HEK293 (cell line): ENCODE data around the gene REM2.

ENCODE experiments used
- ATF2 ChIP-seq: fragments of 450-650 bp; formaldehyde crosslinking; IDR thresholded peaks from 2 replicates; pipeline ENCODE4 v1.5.1; 2016; ENCODE audit warnings: missing biosample characterization, missing genetic modification characterization, low read depth
- BCL6B ChIP-seq: fragments of 450-650 bp; formaldehyde crosslinking; IDR thresholded peaks from 2 replicates; pipeline ENCODE4 v1.5.1; 2017; ENCODE audit warnings: missing biosample characterization, missing genetic modification characterization
- CTCF ChIP-seq: fragments of 450-650 bp; formaldehyde crosslinking; IDR thresholded peaks from 2 replicates; pipeline ENCODE4 v1.5.1; 2016; ENCODE audit warnings: missing biosample characterization, missing genetic modification characterization
- KLF1 ChIP-seq: fragments of 450-650 bp; formaldehyde crosslinking; IDR thresholded peaks from 2 replicates; pipeline ENCODE4 v1.5.1; 2016; ENCODE audit warnings: missing biosample characterization, missing genetic modification characterization
- OVOL3 ChIP-seq: fragments of 450-650 bp; formaldehyde crosslinking; IDR thresholded peaks from 2 replicates; pipeline ENCODE4 v1.5.1; 2016; ENCODE audit warnings: missing biosample characterization, missing genetic modification characterization
- RBAK ChIP-seq: fragments of 450-650 bp; formaldehyde crosslinking; IDR thresholded peaks from 2 replicates; pipeline ENCODE4 v1.5.1; 2016; ENCODE audit warnings: missing biosample characterization, missing genetic modification characterization
- SP2 ChIP-seq: fragments of 450-650 bp; formaldehyde crosslinking; IDR thresholded peaks from 2 replicates; pipeline ENCODE4 v1.5.1; 2016; ENCODE audit warnings: missing biosample characterization, missing genetic modification characterization
- ZBTB1 ChIP-seq: fragments of 450-650 bp; formaldehyde crosslinking; IDR thresholded peaks from 2 replicates; pipeline ENCODE4 v1.5.1; 2016; ENCODE audit warnings: missing biosample characterization, missing genetic modification characterization
- ZBTB21 ChIP-seq: fragments of 450-650 bp; formaldehyde crosslinking; IDR thresholded peaks from 2 replicates; pipeline ENCODE4 v1.5.1; 2017; ENCODE audit warnings: missing biosample characterization, missing genetic modification characterization
- ZBTB6 ChIP-seq: fragments of 450-650 bp; formaldehyde crosslinking; IDR thresholded peaks from 2 replicates; pipeline ENCODE4 v1.5.1; 2017; ENCODE audit warnings: missing biosample characterization, missing genetic modification characterization
- ZNF121 ChIP-seq: fragments of 450-650 bp; formaldehyde crosslinking; IDR thresholded peaks from 2 replicates; pipeline ENCODE4 v1.5.1; 2016; ENCODE audit warnings: missing biosample characterization, missing genetic modification characterization
- ZNF16 ChIP-seq: fragments of 450-650 bp; formaldehyde crosslinking; IDR thresholded peaks from 2 replicates; pipeline ENCODE4 v1.5.1; 2016; ENCODE audit warnings: low read depth, missing biosample characterization, missing genetic modification characterization
- ZNF169 ChIP-seq: fragments of 450-650 bp; formaldehyde crosslinking; IDR thresholded peaks from 2 replicates; pipeline ENCODE4 v1.5.1; 2016; ENCODE audit warnings: missing biosample characterization, missing genetic modification characterization
- ZNF248 ChIP-seq: fragments of 450-650 bp; formaldehyde crosslinking; IDR thresholded peaks from 2 replicates; pipeline ENCODE4 v1.5.1; 2017; ENCODE audit warnings: missing biosample characterization, missing genetic modification characterization
- ZNF280D ChIP-seq: fragments of 450-650 bp; formaldehyde crosslinking; IDR thresholded peaks from 2 replicates; pipeline ENCODE4 v1.5.1; 2016; ENCODE audit warnings: missing biosample characterization, missing genetic modification characterization
- ZNF391 ChIP-seq: fragments of 450-650 bp; formaldehyde crosslinking; IDR thresholded peaks from 2 replicates; pipeline ENCODE4 v1.5.1; 2016; ENCODE audit warnings: low read depth, missing biosample characterization, missing genetic modification characterization, borderline replicate concordance
- ZNF433 ChIP-seq: fragments of 450-650 bp; formaldehyde crosslinking; IDR thresholded peaks from 2 replicates; pipeline ENCODE4 v1.5.1; 2016; ENCODE audit warnings: missing biosample characterization, missing genetic modification characterization, low read depth
- ZNF544 ChIP-seq: fragments of 450-650 bp; formaldehyde crosslinking; IDR thresholded peaks from 2 replicates; pipeline ENCODE4 v1.5.0; 2017; ENCODE audit warnings: missing biosample characterization, missing genetic modification characterization
- ZNF549 ChIP-seq: fragments of 450-650 bp; IDR thresholded peaks from 2 replicates; pipeline ENCODE4 v1.5.1; 2018; ENCODE audit warnings: missing biosample characterization, missing genetic modification characterization, mild to moderate bottlenecking, inconsistent platforms, moderate library complexity
- ZNF621 ChIP-seq: fragments of 450-650 bp; formaldehyde crosslinking; IDR thresholded peaks from 2 replicates; pipeline ENCODE4 v1.5.1; 2017; ENCODE audit warnings: missing biosample characterization, missing genetic modification characterization
- ZNF660 ChIP-seq: fragments of 450-650 bp; IDR thresholded peaks from 2 replicates; pipeline ENCODE4 v1.5.1; 2018; ENCODE audit warnings: missing biosample characterization, mild to moderate bottlenecking, missing genetic modification characterization
- ZNF707 ChIP-seq: fragments of 450-650 bp; formaldehyde crosslinking; IDR thresholded peaks from 2 replicates; pipeline ENCODE4 v1.5.1; 2016; ENCODE audit warnings: missing biosample characterization, missing genetic modification characterization
- ZNF791 ChIP-seq: fragments of 450-650 bp; formaldehyde crosslinking; IDR thresholded peaks from 2 replicates; pipeline ENCODE4 v1.5.1; 2016; ENCODE audit warnings: missing biosample characterization, missing genetic modification characterization
- ZNF792 ChIP-seq: fragments of 450-650 bp; formaldehyde crosslinking; IDR thresholded peaks from 2 replicates; pipeline ENCODE4 v1.5.1; 2016; ENCODE audit warnings: missing biosample characterization, missing genetic modification characterization
- ZNF830 ChIP-seq: fragments of 450-650 bp; IDR thresholded peaks from 2 replicates; pipeline ENCODE4 v1.5.0; 2018; ENCODE audit warnings: missing biosample characterization, missing genetic modification characterization, low read depth, mild to moderate bottlenecking, moderate library complexity
- ZXDB ChIP-seq: fragments of 450-650 bp; formaldehyde crosslinking; IDR thresholded peaks from 2 replicates; pipeline ENCODE4 v1.5.1; 2016; ENCODE audit warnings: missing biosample characterization, missing genetic modification characterization

Gene REM2

GRCh38 chr14:22886500-22887259, 3.7 kb downstream of the REM2 start (continued):
- TF ChIP-seq BCL6B (peak; percentile 60), ZNF248 (tag by site-specific recombination) (no peak), ZNF169 (tag by site-specific recombination) (no peak), ZNF544 (no peak), ATF2 (tag by site-specific recombination) (no peak), ZNF621 (no peak), SP2 (tag by site-specific recombination) (peak; percentile 44), ZNF391 (tag by site-specific recombination) (no peak), ZNF280D (tag by site-specific recombination) (no peak), ZNF660 (tag by site-specific recombination) (no peak), ZBTB21 (tag by site-specific recombination) (no peak), ZXDB (tag by site-specific recombination) (no peak), CTCF (tag by site-specific recombination) (peak; percentile 69; the same call in 1 of the 2 replicates), ZNF791 (tag by site-specific recombination) (no peak), ZNF792 (tag by site-specific recombination) (no peak), ZNF549 (no peak), ZNF433 (tag by site-specific recombination) (no peak), ZNF121 (no peak), ZBTB1 (tag by site-specific recombination) (no peak), ZNF16 (no peak), ZBTB6 (tag by site-specific recombination) (peak; percentile 80), ZNF830 (tag by site-specific recombination) (no peak), KLF1 (tag by site-specific recombination) (peak; percentile 63; the same call in 1 of the 2 replicates), OVOL3 (tag by site-specific recombination) (no peak), RBAK (tag by site-specific recombination) (no peak), ZNF707 (tag by site-specific recombination) (no peak)
